Activated CD8-positive, alpha-beta memory T cell treated with anti-CD3 and anti-CD28 coated beads for 36 hours (primary cell): ENCODE results near the gene SNED1. TPM values are rescaled to one million over a fixed set of nuclear protein-coding genes. Genes with fewer than 3 reads are reported as not detected.

Experiments used
- CTCF ChIA-PET: fragments of 350-600 bp; sonication (Branson Sonifier 250); formaldehyde crosslinking; loops from one replicate; lab custom pipeline; 2021; ENCODE audit warnings: antibody characterized with exemption; lab: Charles Lee
- POLR2A ChIA-PET: fragments of 350-600 bp; sonication (Branson Sonifier 250); formaldehyde crosslinking; loops from one replicate; lab custom pipeline; 2021; ENCODE audit warnings: antibody characterized with exemption; lab: Charles Lee
- total RNA-seq, 2 experiments: library from RNA; stranded (reverse); gene quantifications; one replicate each; pipeline ENCODE4 v1.2.3, GENCODE V29; 2021

The SNED1 gene
- total RNA-seq, 2 experiments from 2014 or later, result 0.53 to 0.63 TPM

DNA sequence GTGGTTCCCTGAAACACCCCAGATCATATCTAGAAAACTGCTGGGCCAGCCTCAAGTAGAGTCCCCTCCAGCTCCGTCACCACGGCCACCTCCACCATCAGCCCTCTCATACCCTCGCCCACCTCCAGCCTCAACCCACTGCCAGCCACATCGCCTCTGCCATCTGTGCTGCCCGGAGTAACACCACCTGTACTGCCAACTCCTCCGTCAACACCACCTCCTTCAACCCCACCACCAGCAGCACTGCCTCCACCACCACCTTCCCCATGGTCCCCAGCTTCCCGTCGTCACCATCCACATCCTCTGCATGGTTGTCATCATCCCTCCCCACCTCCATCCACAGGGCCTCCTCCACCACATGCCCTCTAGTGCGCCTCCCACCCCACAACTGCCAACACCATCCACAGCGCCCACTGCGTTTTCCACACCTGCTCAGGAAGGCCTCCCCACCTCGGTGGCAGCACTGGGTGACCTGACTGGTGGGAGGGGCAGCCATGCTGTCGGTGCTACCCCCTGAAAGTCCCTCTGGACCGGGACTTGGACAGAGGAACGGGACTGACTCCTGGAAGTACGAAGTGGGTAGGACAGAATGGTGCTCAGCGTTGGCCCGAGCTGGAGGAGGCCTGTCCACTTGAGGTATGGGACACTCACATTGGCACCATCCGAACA, 1.6 kb downstream of the SNED1 start:
- ChIA-PET POLR2A (no interaction called here), CTCF (no interaction called here)

DNA sequence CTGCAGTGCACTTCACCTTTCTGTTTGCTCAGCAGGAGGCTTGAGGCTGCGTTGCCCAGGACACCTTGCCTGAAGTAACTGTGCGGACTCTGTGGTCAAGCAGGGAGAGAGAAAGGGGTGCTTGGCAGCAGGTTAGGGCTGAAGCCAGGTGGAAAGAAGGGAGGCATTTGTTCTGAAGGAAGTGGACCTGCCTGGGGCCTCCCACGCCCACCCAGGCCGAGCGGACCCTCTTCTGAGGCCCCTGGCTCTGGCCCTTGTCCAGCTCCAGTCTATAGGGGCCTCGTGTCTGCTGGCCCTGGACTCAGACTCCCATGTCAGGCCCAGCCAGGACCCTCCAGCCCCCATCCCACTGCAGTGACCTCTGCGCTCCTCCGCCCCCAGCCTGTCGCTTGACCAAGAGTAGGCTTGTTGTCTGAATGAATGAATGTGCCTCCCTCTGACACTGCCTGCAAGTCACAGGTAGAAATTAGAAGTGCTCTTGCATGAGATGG, 2.5 kb downstream of the SNED1 start:
- POLR2A ChIA-PET, result no interaction called here
- CTCF ChIA-PET, result no interaction called here

DNA sequence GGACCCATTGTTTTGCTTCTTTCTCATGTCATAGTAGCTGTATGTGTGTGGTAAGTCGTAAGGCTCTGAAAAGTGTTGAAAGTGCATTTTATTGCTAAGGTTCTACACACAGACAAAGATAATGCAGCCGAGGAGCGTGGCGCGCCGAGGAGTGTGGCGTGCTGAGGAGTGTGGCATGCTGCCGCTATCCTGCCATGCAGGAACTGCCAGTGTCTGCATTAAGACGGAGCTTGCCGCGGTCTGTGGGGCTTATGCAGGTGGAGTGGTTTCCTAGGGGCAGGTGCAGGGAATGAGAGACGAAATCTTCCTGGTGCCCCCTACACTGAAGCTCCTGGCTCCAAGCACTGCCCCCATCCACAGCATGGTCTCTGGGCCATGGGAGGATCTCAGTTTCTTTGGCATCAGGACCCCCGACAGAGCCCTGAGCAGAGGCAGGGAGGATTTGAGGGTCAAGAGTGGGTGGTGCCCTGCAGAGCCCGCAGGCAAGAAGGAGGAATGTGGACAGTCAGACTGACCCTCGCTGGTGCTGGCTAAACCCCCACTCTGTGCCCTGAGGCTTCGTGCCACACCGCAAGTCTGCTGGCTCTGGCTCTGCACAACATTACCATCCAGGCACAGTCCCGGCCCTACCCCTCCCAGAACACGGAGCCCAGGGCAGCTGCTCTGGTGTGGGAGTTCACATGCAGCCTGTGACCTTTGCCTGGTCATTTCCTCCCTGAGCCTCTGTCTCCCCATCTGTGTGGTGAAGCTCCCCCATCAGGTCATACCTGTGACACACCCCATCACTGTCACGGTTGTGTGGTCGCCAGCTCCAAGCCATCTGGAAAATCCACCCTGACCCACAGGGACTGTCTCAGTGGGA, 3.2 kb downstream of the SNED1 start:
- ChIA-PET POLR2A (interaction anchor here (1.0 kb wide), 1 partner anchor 18 kb away, joined by 3 read pairs; no protein-coding TSS in a partner anchor), CTCF (interaction anchor here (0.9 kb wide), 1 partner anchor 17 kb away, joined by 3 read pairs; no protein-coding TSS in a partner anchor)

DNA sequence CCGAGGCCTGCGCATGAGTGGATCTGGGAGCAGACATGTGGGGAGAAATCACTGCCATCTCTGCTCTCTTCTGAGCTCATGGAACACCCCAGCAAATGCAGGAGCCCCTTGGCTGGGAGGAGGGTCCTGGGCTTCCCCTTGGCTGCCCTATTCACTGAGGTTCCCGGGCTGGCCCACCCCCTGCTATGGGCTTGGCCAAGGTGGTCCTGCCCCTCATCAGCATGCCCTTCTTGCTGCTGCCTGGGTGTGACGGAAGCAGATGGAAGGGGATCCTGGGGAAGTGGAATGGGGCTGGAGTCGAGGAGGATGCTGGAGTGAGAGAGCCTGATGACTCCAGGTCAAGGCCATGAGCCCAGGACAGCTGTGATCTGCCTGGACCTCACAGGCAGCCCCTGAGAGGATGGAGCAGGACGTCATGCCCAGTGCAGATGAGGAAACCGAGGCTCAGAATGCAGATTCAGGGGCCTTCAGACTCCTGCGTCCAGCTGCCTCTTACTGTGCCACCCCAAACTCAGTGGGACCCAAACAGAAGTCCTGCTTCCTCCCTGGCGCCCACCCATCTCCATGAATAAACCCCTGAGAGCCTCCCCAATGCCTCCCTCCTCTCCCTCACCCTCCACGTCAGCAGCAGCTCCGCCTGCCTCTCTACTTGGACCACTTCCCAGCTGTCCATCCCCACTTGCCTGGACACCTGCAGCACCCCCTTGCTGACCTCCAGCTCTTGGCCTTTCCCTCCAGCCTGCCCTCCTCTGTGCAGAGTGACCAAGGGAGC, 4.0 kb downstream of the SNED1 start:
- ChIA-PET POLR2A (interaction anchor here (1.0 kb wide), 1 partner anchor 19 kb away, joined by 3 read pairs; no protein-coding TSS in a partner anchor), CTCF (interaction anchor here (0.9 kb wide), 1 partner anchor 16 kb away, joined by 3 read pairs; no protein-coding TSS in a partner anchor)

DNA sequence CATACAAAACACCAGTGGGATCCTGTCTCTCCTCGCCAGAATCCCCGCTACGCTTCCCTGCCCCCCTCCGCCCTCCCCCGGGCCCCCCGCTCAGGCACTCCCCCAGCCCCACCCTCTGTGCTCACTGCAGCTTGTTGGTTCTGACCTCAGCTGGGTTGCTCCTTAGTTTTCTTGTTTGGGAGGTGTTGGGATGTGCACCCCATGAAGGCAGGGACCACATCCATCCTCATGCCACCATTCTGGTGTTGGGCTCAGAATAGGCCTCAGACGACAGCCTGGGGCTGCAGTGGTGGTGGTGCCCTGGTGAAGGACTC, 4.6 kb downstream of the SNED1 start:
- CTCF ChIA-PET, result no interaction called here
- POLR2A ChIA-PET, result no interaction called here

DNA sequence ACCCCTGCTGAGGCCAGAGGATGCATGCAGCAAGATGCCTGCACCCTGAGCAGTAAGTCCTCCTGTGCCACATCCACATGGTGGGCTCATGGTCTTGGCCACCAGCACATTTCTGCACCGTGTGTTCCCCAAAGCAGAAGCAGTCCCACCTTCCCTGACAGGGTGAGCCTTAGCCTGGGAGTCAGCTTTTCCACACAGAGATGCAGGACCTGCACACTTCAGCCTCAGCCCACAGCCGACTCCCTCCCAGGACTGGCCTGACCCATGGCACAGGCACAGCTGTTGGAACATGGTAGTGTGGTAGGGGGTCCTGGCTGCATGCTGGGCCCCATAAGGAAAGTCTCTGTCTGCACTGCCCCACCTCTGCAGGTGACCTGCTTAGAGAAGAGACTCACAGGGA, 5.0 kb downstream of the SNED1 start:
- ChIA-PET POLR2A (no interaction called here), CTCF (no interaction called here)

DNA sequence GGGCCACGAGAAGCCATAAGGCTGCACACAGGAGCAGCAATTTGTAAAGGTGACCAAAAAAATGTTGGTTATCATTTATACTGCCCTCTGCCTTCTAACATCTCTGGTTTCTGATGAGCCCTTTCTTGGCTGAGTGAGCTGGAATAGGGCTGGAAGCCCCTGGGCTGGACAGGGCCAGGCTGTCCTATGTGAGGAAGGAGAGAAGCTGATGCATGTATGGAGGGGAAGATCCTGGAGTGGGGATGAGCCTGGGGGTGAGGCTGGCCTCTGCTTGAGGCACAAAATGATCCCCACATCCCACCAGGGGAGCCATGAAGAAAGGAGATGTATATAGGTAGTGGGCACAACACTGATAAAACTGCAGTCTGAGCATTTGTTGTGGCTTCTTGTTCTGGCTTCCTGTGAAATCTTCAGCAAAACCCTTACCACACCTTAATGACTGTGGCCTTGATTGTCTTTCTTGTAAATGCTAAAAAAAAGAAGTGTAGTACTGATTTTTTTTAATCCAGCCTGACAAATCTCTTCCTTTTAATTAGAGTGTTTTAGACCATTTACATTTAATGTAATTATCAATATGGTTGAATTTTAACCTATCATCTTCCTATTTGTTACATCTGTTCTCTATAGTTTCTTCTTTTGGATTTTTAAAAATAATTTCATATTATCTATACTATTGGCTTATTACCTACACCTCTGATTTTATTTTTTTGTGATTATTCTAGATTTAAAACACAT, 5.6 kb downstream of the SNED1 start:
- CTCF ChIA-PET, result no interaction called here
- POLR2A ChIA-PET, result no interaction called here

DNA sequence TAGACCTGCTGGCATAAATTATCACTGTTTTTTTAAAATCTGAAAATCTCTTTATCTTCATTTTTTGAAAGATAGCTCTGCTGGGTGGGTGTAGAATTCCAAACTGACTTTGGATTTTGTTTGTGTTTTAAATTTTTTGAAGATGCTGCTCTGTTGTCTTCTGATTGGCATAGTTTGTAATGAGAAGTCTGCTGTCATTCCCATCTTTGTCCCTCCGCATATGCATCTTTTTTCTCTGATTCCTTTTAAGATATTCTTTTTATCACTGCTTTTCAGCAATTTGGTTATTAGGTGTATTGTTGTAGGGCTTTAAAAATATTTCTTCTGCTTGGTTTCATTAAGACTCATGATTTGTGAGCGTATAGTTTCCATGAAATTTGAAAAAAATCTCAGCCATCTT, 7.2 kb downstream of the SNED1 start:
- CTCF ChIA-PET, result no interaction called here
- POLR2A ChIA-PET, result no interaction called here

DNA sequence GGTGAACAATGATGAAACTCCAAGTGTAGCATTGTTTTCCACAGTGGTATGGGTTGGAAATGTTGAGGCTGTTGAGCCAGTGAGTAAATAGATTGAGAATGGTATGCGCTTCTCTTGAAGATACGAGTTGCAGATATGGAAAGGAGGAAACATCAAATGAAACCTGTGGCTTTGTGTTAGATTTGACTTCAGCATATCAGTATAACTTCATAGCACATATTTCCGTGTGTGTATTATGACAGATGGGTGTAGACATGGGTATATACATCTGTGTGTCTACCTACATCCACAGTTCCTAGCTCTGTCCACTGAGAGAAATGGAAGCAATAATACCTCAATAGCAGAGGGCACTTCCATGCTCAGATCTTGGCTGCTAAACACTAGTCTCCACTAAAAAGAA, 8.0 kb downstream of the SNED1 start:
- CTCF ChIA-PET, result no interaction called here
- POLR2A ChIA-PET, result no interaction called here

DNA sequence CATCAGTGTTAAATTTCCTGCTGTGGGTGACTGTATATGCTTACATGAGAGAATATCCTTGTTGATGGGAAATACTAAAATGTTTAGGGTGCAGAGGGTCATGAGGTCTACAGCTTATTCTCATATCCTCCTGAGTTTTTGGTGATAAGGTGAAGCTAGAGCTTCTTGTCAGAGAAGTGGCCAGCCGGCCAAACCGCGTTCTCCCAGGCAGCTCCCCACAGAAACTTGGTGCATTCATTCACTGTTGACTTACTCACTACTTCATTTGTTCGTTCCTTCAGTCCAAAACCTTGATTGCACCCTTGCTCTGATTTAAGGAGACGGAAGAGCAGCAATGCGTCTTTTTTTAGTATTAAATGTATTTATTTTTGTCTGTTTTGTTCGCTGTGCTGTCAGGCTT, 8.7 kb downstream of the SNED1 start:
- ChIA-PET POLR2A (no interaction called here), CTCF (no interaction called here)

DNA sequence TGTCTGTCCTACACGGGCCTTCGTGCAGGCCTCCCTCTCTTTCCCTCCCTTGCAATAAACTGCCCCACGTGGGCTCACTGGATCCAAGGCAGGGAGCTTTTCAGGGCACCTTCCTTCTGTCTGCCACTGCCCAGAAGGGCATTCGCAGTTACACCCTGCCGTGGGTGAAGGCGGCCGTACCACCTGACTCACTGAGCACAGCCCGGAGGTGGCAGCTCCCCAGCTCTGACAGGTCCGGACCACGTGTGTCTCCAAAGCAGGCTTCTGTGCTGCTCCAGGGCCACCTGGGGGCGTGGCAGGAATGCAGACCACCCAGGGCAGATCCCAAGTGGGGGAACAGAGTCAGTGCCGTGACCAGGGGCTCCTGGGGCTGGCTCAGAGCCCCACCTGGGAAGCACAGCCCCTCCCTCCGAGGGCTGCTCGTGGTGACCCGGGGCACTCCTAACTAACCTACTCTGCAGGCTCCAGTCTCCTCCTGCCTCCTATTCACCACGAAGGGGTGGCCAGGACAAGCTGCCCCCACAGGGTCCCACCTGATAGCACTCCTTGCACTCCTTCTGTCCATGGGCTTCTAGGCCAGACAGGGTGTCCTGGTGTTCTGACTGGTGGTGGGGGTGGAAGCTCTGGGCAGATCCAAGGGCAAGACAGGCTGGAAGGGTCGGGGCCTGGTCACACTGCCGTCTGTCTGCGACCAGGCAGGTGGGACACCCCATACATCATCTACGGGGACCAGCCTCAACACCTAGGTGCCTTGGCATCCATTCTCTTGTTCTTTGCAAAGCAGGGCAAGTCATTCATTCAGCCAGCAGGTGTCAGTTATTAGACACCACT, 9.7 kb downstream of the SNED1 start:
- ChIA-PET POLR2A (no interaction called here), CTCF (interaction anchor here (0.8 kb wide), 1 partner anchor 24 kb away, joined by 3 read pairs; no protein-coding TSS in a partner anchor)

DNA sequence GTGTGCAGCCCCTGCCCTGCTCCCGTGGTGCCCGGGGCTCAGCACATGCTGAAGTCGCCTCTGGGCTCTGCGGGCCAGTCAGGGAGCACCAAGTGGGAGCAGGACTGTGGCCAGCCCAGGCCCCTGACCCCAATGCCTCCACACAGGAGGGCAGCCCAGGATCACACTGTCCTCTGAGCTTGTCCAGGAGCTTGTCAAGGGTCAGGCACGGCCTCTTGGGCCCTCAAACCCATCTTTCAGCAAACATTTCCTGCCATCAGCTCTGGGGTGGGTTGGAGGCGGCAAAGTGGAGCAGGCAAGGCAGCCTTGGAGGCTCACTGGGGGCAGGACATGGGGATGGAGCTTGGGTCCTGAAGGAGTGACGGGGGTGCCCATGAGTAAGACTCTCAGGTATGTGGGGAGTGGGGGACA, 10.3 kb downstream of the SNED1 start:
- ChIA-PET POLR2A (no interaction called here), CTCF (no interaction called here)

DNA sequence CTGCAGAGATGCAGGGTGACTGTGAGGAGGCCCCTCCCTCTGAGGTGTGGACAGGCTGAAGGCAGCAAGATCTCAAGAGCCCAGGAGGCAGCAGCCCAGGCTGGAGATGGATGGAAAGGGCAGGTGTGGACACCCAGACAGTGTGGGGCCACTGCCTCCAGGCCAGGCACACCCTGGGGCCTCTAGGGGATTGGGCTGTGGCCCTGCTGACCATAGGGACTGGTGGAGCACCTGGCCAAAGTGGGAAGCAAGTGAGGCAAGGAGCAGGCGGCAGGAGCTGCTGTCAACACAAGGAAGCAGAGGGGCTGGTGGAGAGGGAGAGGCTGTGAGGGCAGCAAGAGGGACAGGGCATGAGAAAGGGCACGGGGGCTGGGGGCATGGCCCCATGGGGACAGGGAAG, 10.8 kb downstream of the SNED1 start:
- ChIA-PET CTCF (no interaction called here), POLR2A (no interaction called here)

DNA sequence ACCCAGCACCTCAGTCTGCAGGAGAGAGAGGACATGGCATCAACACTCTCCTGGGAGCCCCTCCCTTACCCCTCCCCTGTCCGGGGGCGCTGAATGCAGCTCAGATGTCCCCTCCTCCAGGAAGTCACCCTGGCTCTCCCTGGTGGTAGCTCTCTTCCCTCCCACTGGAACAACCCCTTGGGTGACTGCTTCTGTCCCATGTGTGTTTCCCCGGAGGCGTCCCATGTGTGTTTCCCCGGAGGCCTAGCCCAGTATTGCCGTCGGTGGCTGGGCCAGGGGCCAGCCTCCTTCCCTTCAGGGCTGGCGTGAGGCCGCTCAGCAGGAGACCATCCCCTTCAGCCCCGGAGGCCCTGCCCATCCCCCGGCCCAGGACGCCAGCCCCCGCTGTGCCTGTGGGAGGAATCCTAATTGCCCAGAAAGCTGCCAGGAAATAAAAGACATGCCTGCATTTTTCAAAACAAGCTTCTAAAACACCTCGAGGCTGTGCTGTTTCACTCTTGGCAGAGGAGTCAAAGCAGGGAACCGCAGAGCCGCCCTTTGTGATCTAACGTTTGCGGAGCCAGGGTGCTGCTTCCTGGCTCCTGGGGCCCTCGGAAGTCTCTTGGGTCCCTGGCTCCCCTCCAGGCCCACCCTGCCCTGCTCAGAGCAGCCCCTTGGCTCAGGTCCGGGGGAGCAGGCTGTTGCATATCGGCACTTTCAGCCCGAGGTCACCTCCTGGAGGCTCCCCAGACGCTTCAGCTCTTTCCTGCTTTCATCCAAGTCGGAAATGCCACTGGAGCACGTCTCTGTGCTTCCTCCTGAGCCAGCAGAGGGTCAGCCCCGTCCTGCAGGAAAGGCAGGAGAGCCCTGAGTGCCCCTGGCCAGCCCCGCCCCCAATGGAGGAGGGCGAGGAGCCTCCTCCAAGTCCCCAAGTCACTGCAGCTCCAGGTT, 11.4 kb downstream of the SNED1 start:
- POLR2A ChIA-PET, result interaction anchor here (0.5 kb wide), 1 partner anchor 16 kb away, joined by 3 read pairs; no protein-coding TSS in a partner anchor
- CTCF ChIA-PET, result interaction anchor here (0.5 kb wide), 1 partner anchor 94 kb away, joined by 5 read pairs; no protein-coding TSS in a partner anchor

DNA sequence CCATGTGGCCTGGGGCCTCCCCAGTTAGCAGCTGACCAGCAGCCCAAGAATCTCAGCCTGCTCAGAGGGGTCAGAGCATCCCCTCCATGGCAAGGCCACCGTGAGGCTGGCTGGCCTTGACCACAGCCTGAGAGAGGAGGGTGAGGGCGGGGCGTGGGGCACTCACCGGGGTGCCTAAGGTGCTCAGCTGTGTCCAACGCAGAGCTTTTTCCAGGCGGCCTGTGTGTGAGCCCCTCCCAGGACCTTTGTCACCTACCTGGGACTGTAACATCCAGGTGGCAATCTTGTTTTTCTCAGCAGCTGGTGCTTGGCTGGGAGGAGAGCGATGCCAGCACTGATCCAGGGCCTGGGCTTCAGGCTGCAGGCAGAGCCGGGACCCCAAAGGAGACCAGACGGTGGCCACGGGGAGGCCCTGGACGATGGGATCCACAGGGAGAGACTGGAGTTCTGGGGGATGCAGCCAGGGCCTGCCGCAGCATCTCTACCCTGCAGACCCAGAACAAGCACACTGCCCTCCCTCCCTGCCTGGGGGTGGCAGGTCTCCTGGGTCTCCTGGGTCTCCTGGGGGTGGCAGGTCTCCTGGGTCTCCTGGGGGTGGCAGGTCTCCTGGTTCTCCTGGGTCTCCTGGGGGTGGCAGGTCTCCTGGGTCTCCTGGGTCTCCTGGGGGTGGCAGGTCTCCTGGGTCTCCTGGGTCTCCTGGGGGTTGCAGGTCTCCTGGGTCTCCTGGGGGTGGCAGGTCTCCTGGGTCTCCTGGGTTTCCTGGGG, 12.3 kb downstream of the SNED1 start:
- ChIA-PET CTCF (interaction anchor here (0.5 kb wide), 1 partner anchor 93 kb away, joined by 5 read pairs; no protein-coding TSS in a partner anchor), POLR2A (no interaction called here)

DNA sequence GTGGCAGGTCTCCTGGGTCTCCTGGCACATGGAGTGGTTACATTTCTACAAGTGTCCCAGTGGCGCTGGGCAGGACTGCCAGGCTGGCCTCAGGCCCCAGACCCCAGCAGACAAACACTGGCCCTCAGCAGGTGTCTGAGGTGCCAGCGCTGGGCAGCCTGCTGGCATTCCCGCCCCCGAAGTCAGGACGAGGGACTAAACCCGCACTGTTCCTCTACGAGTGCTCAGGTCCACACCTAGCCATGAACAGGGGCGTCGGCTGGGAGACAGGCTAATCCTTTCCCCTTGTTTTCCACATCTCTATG, 12.8 kb downstream of the SNED1 start:
- ChIA-PET CTCF (no interaction called here), POLR2A (no interaction called here)
